GM12873 (cell line): Measurements from ENCODE around the gene PARD6B.

Source experiments
- CTCF ChIP-seq: IDR thresholded peaks from 2 replicates; pipeline ENCODE4 v1.5.1; 2012; ENCODE audit warnings: low read depth, mild to moderate bottlenecking, moderate library complexity, low read length, control low read depth; ENCODE audit not compliant: insufficient read depth; ENCODE audit errors: missing control alignments

PARD6B gene

GRCh38 chr20:50695135-50695872, 36.1 kb upstream of the PARD6B start:
- TF ChIP-seq CTCF = no peak

DNA sequence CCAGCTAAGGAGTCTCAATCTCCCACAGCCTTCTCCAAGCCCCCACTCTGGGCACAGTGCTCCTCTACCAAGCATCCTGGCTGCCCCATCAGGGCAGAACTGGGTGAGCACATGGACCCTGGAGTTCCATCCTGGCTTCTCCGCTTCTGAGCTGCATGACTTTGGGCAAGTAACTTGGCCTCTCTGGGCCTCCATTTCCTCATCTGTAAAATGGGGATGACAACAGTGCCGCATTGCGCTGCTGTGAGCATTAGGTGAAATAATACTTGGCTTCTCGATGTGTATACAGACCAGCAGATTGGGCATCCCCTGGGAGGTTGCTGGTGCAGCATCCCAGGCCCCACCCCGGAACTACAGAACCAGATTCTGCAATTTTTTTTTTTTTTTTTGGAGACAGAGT, 31.7 kb upstream of the PARD6B start:
- TF ChIP-seq CTCF = no peak

- no peak for TF ChIP-seq CTCF
Observed at GRCh38 chr20:50701041-50701963, 30.1 kb upstream of the PARD6B start.

GRCh38 chr20:50704514-50704913, 26.9 kb upstream of the PARD6B start:
- TF ChIP-seq CTCF = no peak

GRCh38 chr20:50704971-50705370, 26.4 kb upstream of the PARD6B start:
- no peak for TF ChIP-seq CTCF

- no peak for TF ChIP-seq CTCF
Observed at GRCh38 chr20:50708845-50709635, 22.3 kb upstream of the PARD6B start.

GRCh38 chr20:50709636-50709973, 21.8 kb upstream of the PARD6B start:
- TF ChIP-seq CTCF = no peak
